A673 (cell line): Measurements from ENCODE around the gene OR2Y1. TPM values are rescaled to one million over a fixed set of nuclear protein-coding genes. Genes with fewer than 3 reads are reported as not detected.

Experiments used
- BruUV-seq: library from RNA; stranded (reverse); fragments of 400-500 nt; replicated peaks from 2 replicates; lab custom pipeline; 2021; lab: Mats Ljungman, UMichigan
- CTCF ChIA-PET: fragments of 300-600 bp; sonication (Branson Sonifier 250); formaldehyde crosslinking; loops from one replicate; lab custom pipeline; 2022; ENCODE audit warnings: antibody characterized with exemption; lab: Charles Lee
- POLR2A ChIA-PET: fragments of 300-600 bp; sonication (Branson Sonifier 250); formaldehyde crosslinking; loops from one replicate; lab custom pipeline; 2022; ENCODE audit warnings: antibody characterized with exemption; ENCODE audit not compliant: low non-redundant PET; lab: Charles Lee
- DNase-seq: peaks from one replicate; pipeline ENCODE4 v3.0.0-alpha.2; 2015; ENCODE audit warnings: low spot score
- H3K27ac ChIP-seq: fragments of 200-600 bp; sonication (generic); 2 replicates; pipeline ENCODE4 v1.5.1; 2016; ENCODE audit warnings: mixed run types, low read depth, mild to moderate bottlenecking, mixed read lengths, antibody characterized with exemption, low read length; ENCODE audit not compliant: poor library complexity, severe bottlenecking
- H3K27me3 ChIP-seq: fragments of 200-600 bp; sonication (generic); replicated peaks from 2 replicates; pipeline ENCODE4 v1.6.1; 2017; ENCODE audit warnings: mixed run types, low read depth, mild to moderate bottlenecking, mixed read lengths, antibody characterized with exemption, low read length; ENCODE audit not compliant: insufficient read depth, poor library complexity
- H3K36me3 ChIP-seq: fragments of 200-600 bp; sonication (generic); 2 replicates; pipeline ENCODE4 v1.6.1; 2016; ENCODE audit warnings: mixed run types, mild to moderate bottlenecking, mixed read lengths, antibody characterized with exemption, low read length; ENCODE audit not compliant: insufficient read depth, poor library complexity, severe bottlenecking
- H3K4me1 ChIP-seq: fragments of 200-600 bp; sonication (generic); 2 replicates; pipeline ENCODE4 v1.6.1; 2017; ENCODE audit warnings: mixed run types, mild to moderate bottlenecking, mixed read lengths, antibody characterized with exemption, low read length; ENCODE audit not compliant: insufficient read depth, poor library complexity, severe bottlenecking
- H3K4me3 ChIP-seq: fragments of 200-600 bp; sonication (generic); 2 replicates; pipeline ENCODE4 v1.5.1; 2016; ENCODE audit warnings: low read depth, mixed run types, mild to moderate bottlenecking, mixed read lengths, low read length; ENCODE audit not compliant: poor library complexity, severe bottlenecking
- H3K9me3 ChIP-seq: fragments of 200-600 bp; sonication (generic); 2 replicates; pipeline ENCODE4 v1.6.1; 2016; ENCODE audit warnings: mixed run types, low read depth, mild to moderate bottlenecking, mixed read lengths, antibody characterized with exemption, low read length; ENCODE audit not compliant: poor library complexity, severe bottlenecking
- CTCF ChIP-seq: fragments of 300-800, 200-600 bp; sonication (generic); conservative IDR thresholded peaks from 2 replicates; pipeline ENCODE4 v1.5.1; 2017; ENCODE audit warnings: low read depth, mild to moderate bottlenecking, antibody characterized with exemption, low read length, moderate library complexity, mixed read lengths
- EZH2 ChIP-seq: fragments of 200-600 bp; sonication (generic); IDR thresholded peaks from 2 replicates; pipeline ENCODE4 v1.6.1; 2017; ENCODE audit warnings: borderline replicate concordance, low read depth, mild to moderate bottlenecking, mixed read lengths, antibody characterized with exemption, low read length; ENCODE audit not compliant: poor library complexity, severe bottlenecking
- intact Hi-C: fragments of 100-400 bp; cut with micrococcal nuclease; formaldehyde crosslinking; loops from one replicate; pipeline ENCODE4 v1.10.0; 2022; ENCODE audit not compliant: unreplicated experiment
- total RNA-seq: library from RNA; stranded (reverse); gene quantifications from 2 replicates; pipeline ENCODE4 v1.2.3, GENCODE V29; 2021

Gene OR2Y1
- total RNA-seq, 1 experiment from 2014 or later, result not detected

GRCh38 chr5:180736536-180736935 lies 3.3 kb downstream of the OR2Y1 start:
- Histone ChIP-seq H3K27me3 (peaks cover 80% of the 10 kb centered on the region), H3K27ac (no peak overlapping the region), H3K4me3 (no peak overlapping the region), H3K4me1 (no peaks in the 10 kb centered on the region), H3K9me3 (no peaks in the 10 kb centered on the region), H3K36me3 (no peaks in the 10 kb centered on the region)
- TF ChIP-seq EZH2 (no peak), CTCF (no peak)
- BruUV-seq, result no TSS peak
- ChIA-PET CTCF (no interaction called here), POLR2A (no interaction called here)
- intact Hi-C loops, result no loop called here
- DNase-seq, result no peak

GRCh38 chr5:180724944-180725343 lies 14.9 kb downstream of the OR2Y1 start:
- H3K9me3 ChIP-seq, result no peaks in the 10 kb centered on the region
- TF ChIP-seq EZH2 (no peak), CTCF (no peak)
- POLR2A ChIA-PET, result no interaction called here
- intact Hi-C loops, result no loop called here
- H3K36me3 ChIP-seq, result no peaks in the 10 kb centered on the region
- H3K4me1 ChIP-seq, result no peaks in the 10 kb centered on the region
- no peak overlapping the region for H3K27ac ChIP-seq
- CTCF ChIA-PET, result no interaction called here
- no peak overlapping the region for H3K4me3 ChIP-seq
- BruUV-seq, result no TSS peak
- DNase-seq, result no peak
- peaks cover 19% of the 10 kb centered on the region for H3K27me3 ChIP-seq

- no TSS peak for BruUV-seq
- ChIA-PET POLR2A (no interaction called here), CTCF (no interaction called here)
- Histone ChIP-seq H3K27me3 (peaks cover 16% of the 10 kb centered on the region), H3K9me3 (no peaks in the 10 kb centered on the region), H3K4me1 (no peaks in the 10 kb centered on the region), H3K36me3 (no peaks in the 10 kb centered on the region), H3K27ac (no peak overlapping the region), H3K4me3 (no peak overlapping the region)
- DNase-seq, result no peak
- intact Hi-C loops, result no loop called here
- TF ChIP-seq CTCF (no peak), EZH2 (no peak)
These were observed 15.9 kb downstream of the OR2Y1 start for GRCh38 chr5:180723936-180724335.
